Measurements from ENCODE around the gene TMEM30A.

GRCh38 chr6:75301088-75301487 is 16.5 kb upstream of the TMEM30A start:
- TF ChIP-seq, protein P1, sequence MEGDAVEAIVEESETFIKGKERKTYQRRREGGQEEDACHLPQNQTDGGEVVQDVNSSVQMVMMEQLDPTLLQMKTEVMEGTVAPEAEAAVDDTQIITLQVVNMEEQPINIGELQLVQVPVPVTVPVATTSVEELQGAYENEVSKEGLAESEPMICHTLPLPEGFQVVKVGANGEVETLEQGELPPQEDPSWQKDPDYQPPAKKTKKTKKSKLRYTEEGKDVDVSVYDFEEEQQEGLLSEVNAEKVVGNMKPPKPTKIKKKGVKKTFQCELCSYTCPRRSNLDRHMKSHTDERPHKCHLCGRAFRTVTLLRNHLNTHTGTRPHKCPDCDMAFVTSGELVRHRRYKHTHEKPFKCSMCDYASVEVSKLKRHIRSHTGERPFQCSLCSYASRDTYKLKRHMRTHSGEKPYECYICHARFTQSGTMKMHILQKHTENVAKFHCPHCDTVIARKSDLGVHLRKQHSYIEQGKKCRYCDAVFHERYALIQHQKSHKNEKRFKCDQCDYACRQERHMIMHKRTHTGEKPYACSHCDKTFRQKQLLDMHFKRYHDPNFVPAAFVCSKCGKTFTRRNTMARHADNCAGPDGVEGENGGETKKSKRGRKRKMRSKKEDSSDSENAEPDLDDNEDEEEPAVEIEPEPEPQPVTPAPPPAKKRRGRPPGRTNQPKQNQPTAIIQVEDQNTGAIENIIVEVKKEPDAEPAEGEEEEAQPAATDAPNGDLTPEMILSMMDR (IDR thresholded peaks at IDR 0.05): no peak
- no peak for TF ChIP-seq POLR2A (IDR thresholded peaks at IDR 0.05)

All from heart left ventricle (tissue), 13 donors.